Activated CD8-positive, alpha-beta T cell treated with anti-CD3 and anti-CD28 coated beads for 36 hours (primary cell): ENCODE measurements around the gene AP5Z1. TPM values are rescaled to one million over a fixed set of nuclear protein-coding genes. Genes with fewer than 3 reads are reported as not detected.
A peak's percentile ranks its signal among the peaks of the same experiment; 100 is the strongest.

Source experiments
- ATAC-seq: fragments of 200-7000 bp; cut with Tn5 transposase; one replicate; pipeline ENCODE4 v1.10.0; 2021; ENCODE audit warnings: mild to moderate bottlenecking, moderate library complexity
- CTCF ChIA-PET: fragments of 350-600 bp; sonication (Branson Sonifier 250); formaldehyde crosslinking; loops from one replicate; lab custom pipeline; 2021; ENCODE audit warnings: antibody characterized with exemption; lab: Charles Lee
- POLR2A ChIA-PET: fragments of 350-600 bp; sonication (Branson Sonifier 250); formaldehyde crosslinking; loops from one replicate; lab custom pipeline; 2021; ENCODE audit warnings: antibody characterized with exemption; lab: Charles Lee
- DNase-seq: peaks from one replicate; pipeline ENCODE4 v3.0.0-alpha.2; 2020
- H3K27ac Mint-ChIP-seq: one replicate; pipeline ENCODE4 v1.8.0; 2021; ENCODE audit warnings: mild to moderate bottlenecking, mixed read lengths
- H3K27me3 Mint-ChIP-seq: one replicate; pipeline ENCODE4 v1.8.0; 2021; ENCODE audit warnings: mixed read lengths
- H3K36me3 Mint-ChIP-seq: one replicate; pipeline ENCODE4 v1.8.0; 2021; ENCODE audit warnings: low read depth, mixed read lengths
- H3K4me1 Mint-ChIP-seq: one replicate; pipeline ENCODE4 v1.8.0; 2021; ENCODE audit warnings: low read depth, mixed read lengths
- H3K4me3 Mint-ChIP-seq: one replicate; pipeline ENCODE4 v1.8.0; 2021; ENCODE audit warnings: mild to moderate bottlenecking, moderate library complexity, mixed read lengths
- H3K9me3 Mint-ChIP-seq: one replicate; pipeline ENCODE4 v1.8.0; 2021; ENCODE audit warnings: mixed read lengths
- CTCF ChIP-seq: fragments of 200-600 bp; IDR thresholded peaks from one replicate; pipeline ENCODE4 v1.8.0; 2022; ENCODE audit warnings: antibody characterized with exemption, mild to moderate bottlenecking
- intact Hi-C: fragments of 100-400 bp; cut with micrococcal nuclease; formaldehyde crosslinking; loops from one replicate; pipeline ENCODE4 v1.10.0; 2022
- total RNA-seq, 2 experiments: library from RNA; stranded (reverse); gene quantifications; one replicate each; pipeline ENCODE4 v1.2.3, GENCODE V29; 2021

Gene AP5Z1
- total RNA-seq, 2 experiments from 2014 or later: 21.2 to 21.3 TPM

DNA sequence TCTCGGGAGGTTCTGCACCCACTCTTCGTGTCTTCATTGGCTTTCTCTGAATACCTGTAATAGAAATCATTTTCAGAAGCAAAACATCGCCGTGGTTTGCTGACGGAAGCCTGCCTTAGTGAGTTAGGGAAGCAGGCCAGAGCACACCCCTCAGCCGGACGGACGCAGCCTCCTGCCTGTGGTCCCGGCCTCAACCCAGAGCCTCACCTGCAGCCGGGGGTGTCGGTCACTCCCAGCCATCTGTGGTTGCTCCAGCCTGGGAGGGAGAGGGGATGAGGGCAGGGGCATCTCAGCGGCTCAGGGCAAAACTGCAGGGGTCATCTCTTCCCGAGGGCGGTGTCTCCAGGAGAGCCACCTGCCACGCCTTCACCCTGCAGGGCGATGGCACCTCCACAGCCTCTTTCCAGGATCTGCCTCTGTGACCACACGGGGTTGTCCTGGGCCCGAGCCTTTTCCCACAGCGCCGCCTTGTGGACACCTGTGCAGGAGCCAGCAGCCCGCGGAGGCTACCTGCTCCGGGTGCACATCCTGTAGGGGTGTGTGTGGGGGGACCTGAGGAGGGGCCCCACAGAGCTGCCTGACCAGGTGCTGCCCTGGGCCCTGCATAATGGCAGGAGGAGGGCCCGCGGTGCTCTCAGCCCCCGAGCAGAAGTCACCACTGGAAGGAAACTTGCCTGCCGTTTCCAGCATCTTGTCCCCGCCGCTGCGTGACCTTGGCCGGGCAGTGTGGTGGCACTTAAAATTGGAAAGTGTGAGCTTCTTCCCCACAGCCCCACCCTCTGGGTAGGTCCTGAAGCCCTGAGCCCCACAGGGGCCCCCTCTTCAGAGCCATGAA is 21.6 kb upstream of the AP5Z1 start:
- H3K36me3 Mint-ChIP-seq: peaks cover 17% of the 10 kb centered on the region
- H3K27me3 Mint-ChIP-seq: no peaks in the 10 kb centered on the region
- no peak overlapping the region for H3K27ac Mint-ChIP-seq
- no peaks in the 10 kb centered on the region for H3K9me3 Mint-ChIP-seq
- POLR2A ChIA-PET: interaction anchor here (1.0 to 1.4 kb wide), 2 partner anchors 21 to 27 kb away, joined by 3 read pairs; no protein-coding TSS in a partner anchor
- intact Hi-C loops: loop anchor here (1.0 kb wide), 1 partner anchor 143 kb away; no protein-coding TSS in a partner anchor
- TF ChIP-seq CTCF: peak; percentile 93
- ATAC-seq: peak; percentile 98
- peak; percentile 88 for DNase-seq
- CTCF ChIA-PET: interaction anchor here (0.5 to 1.4 kb wide), 6 partner anchors 16 to 331 kb away, joined by 3 to 4 read pairs (median 3); no protein-coding TSS in a partner anchor
- H3K4me3 Mint-ChIP-seq: no peak overlapping the region
- H3K4me1 Mint-ChIP-seq: peaks cover 17% of the 10 kb centered on the region

GRCh38 chr7:4754433-4755010 is 20.9 kb upstream of the AP5Z1 start:
- no peaks in the 10 kb centered on the region for H3K27me3 Mint-ChIP-seq
- H3K9me3 Mint-ChIP-seq: no peaks in the 10 kb centered on the region
- intact Hi-C loops: loop anchor here (1.0 kb wide), 1 partner anchor 143 kb away; no protein-coding TSS in a partner anchor
- peaks cover 15% of the 10 kb centered on the region for H3K36me3 Mint-ChIP-seq
- no peak for TF ChIP-seq CTCF
- POLR2A ChIA-PET: interaction anchor here (1.4 kb wide), 1 partner anchor 20 kb away, joined by 3 read pairs; no protein-coding TSS in a partner anchor
- H3K27ac Mint-ChIP-seq: no peak overlapping the region
- CTCF ChIA-PET: interaction anchor here (0.5 to 1.4 kb wide), 7 partner anchors 9 to 331 kb away, joined by 3 to 5 read pairs (median 3); partner anchors contain the start of gene AP5Z1
- no peak for ATAC-seq
- no peak overlapping the region for H3K4me3 Mint-ChIP-seq
- no peak for DNase-seq
- peaks cover 13% of the 10 kb centered on the region for H3K4me1 Mint-ChIP-seq

GRCh38 chr7:4755045-4755444 is 20.4 kb upstream of the AP5Z1 start:
- CTCF ChIA-PET: interaction anchor here (0.9 to 1.4 kb wide), 5 partner anchors 9 to 330 kb away, joined by 3 to 5 read pairs (median 3); partner anchors contain the start of gene AP5Z1
- H3K4me3 Mint-ChIP-seq: no peak overlapping the region
- peaks cover 13% of the 10 kb centered on the region for H3K4me1 Mint-ChIP-seq
- intact Hi-C loops: no loop called here
- TF ChIP-seq CTCF: no peak
- no peaks in the 10 kb centered on the region for H3K9me3 Mint-ChIP-seq
- no peaks in the 10 kb centered on the region for H3K27me3 Mint-ChIP-seq
- peaks cover 18% of the 10 kb centered on the region for H3K36me3 Mint-ChIP-seq
- H3K27ac Mint-ChIP-seq: no peak overlapping the region
- ATAC-seq: no peak
- POLR2A ChIA-PET: interaction anchor here (1.3 to 1.4 kb wide), 2 partner anchors 20 kb away, joined by 3 to 5 read pairs; partner anchors contain the start of gene AP5Z1
- DNase-seq: no peak

DNA sequence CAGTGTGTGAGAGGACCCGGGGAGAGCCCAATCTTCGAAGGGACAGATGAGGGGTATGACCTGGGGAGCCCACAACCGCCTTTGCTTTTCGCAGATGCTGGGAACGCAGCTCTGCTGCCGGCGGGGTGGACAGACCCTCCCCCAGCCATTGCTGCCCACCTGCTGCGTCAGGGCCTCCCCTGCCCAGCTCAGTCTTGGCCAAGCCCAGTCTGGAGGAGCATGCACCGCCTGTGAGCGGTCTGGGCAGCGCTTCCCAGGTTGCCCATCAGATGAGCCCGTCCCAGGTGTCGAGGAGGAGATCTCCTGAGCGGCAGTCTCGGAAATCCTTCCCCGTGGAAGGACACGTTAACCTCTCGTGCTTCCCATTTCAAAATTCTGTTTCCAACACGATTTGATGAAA is 17.3 kb upstream of the AP5Z1 start:
- Mint-ChIP-seq H3K4me1 (peaks cover 8% of the 10 kb centered on the region), H3K36me3 (peaks cover 32% of the 10 kb centered on the region), H3K4me3 (no peak overlapping the region), H3K27me3 (no peaks in the 10 kb centered on the region), H3K9me3 (no peaks in the 10 kb centered on the region), H3K27ac (no peak overlapping the region)
- ATAC-seq (no peak), DNase-seq (no peak)
- POLR2A ChIA-PET: interaction anchor here (1.4 to 1.8 kb wide), 2 partner anchors 10 to 116 kb away, joined by 4 to 5 read pairs; no protein-coding TSS in a partner anchor
- CTCF ChIA-PET: interaction anchor here (1.5 kb wide), 1 partner anchor 17 kb away, joined by 4 read pairs; the partner anchor contains the start of gene AP5Z1
- intact Hi-C loops: no loop called here
- TF ChIP-seq CTCF: no peak
